HCT116 (cell line): ENCODE data around the gene SPESP1. TPM values are rescaled to one million over a fixed set of nuclear protein-coding genes. Genes with fewer than 3 reads are reported as not detected.

ENCODE experiments used
- ATAC-seq: fragments of 200-7000 bp; cut with Tn5 transposase; 2 replicates; pipeline ENCODE4 v1.9.1; 2020; ENCODE audit warnings: mild to moderate bottlenecking, moderate library complexity
- BruUV-seq: library from RNA; stranded (reverse); fragments of 400-500 nt; replicated peaks from 2 replicates; lab custom pipeline; 2021; lab: Mats Ljungman, UMichigan
- CTCF ChIA-PET: fragments of 300-600 bp; sonication (Branson Sonifier 250); formaldehyde crosslinking; loops from one replicate; lab custom pipeline; 2021; ENCODE audit warnings: antibody characterized with exemption; lab: Charles Lee
- POLR2A ChIA-PET: fragments of 300-600, 350-600 bp; sonication (Branson Sonifier 250); formaldehyde crosslinking; loops from one replicate; lab custom pipeline; 2021; ENCODE audit warnings: antibody characterized with exemption; lab: Charles Lee
- RAD21 ChIA-PET, 2 experiments: fragments of 300-600 bp; sonication (Branson Sonifier 250); formaldehyde crosslinking; loops; one replicate each; lab custom pipeline; 2023; ENCODE audit warnings: low total read pairs in 2 of 2; ENCODE audit not compliant: uncharacterized antibody in 2 of 2, unreplicated experiment in 2 of 2, low non-redundant PET in 1 of 2; lab: Charles Lee
- DNase-seq: peaks from one replicate; pipeline ENCODE4 v3.0.0-alpha.2; 2010; ENCODE audit warnings: low read depth, low spot score
- H2AFZ ChIP-seq: fragments of 200-600 bp; shearing (Covaris generic), sonication (generic); 2 replicates; pipeline ENCODE4 v1.6.1; 2017; ENCODE audit warnings: low read depth, mixed run types, mixed read lengths, antibody characterized with exemption, low read length; ENCODE audit not compliant: poor library complexity, severe bottlenecking
- H3K27ac ChIP-seq: 2 replicates; pipeline ENCODE4 v1.5.1; 2012; ENCODE audit warnings: low read depth, low read length
- H3K27me3 ChIP-seq: fragments of 200-600 bp; sonication (generic); 2 replicates; pipeline ENCODE4 v1.6.1; 2016; ENCODE audit warnings: mixed run types, low read length, mixed read lengths; ENCODE audit not compliant: insufficient read depth
- H3K36me3 ChIP-seq, 2 experiments: fragments of 200-500 bp in 1 of 2; fragments of 200-600 bp in 1 of 2; sonication (Bioruptor generic) in 1 of 2; sonication (generic) in 1 of 2; 2 replicates each; pipeline versions ENCODE4 v1.5.1 to v1.6.1; 2014 to 2016; ENCODE audit warnings: low read length in 2 of 2, inconsistent platforms in 1 of 2, mixed read lengths in 1 of 2, mixed run types in 1 of 2; ENCODE audit not compliant: insufficient read depth in 2 of 2, control insufficient read depth in 1 of 2
- H3K4me1 ChIP-seq, 2 experiments: fragments of 200-600 bp in 1 of 2; sonication (generic) in 1 of 2; 2 replicates each; pipeline versions ENCODE4 v1.5.1 to v1.6.1; 2012 to 2017; ENCODE audit warnings: low read length in 2 of 2, inconsistent platforms in 1 of 2, mild to moderate bottlenecking in 1 of 2, mixed read lengths in 1 of 2, mixed run types in 1 of 2, moderate library complexity in 1 of 2; ENCODE audit not compliant: insufficient read depth in 2 of 2, control insufficient read depth in 1 of 2
- H3K4me2 ChIP-seq: fragments of 200-600 bp; sonication (generic); 2 replicates; pipeline ENCODE4 v1.6.1; 2017; ENCODE audit warnings: mixed run types, low read length, mixed read lengths
- H3K4me3 ChIP-seq, 2 experiments: fragments of 200-600 bp in 1 of 2; sonication (generic) in 1 of 2; replicated peaks in 1 of 2; 2 replicates each; pipeline ENCODE4 v1.5.1; 2011 to 2016; ENCODE audit warnings: low read length in 2 of 2, control low read depth in 1 of 2, low read depth in 1 of 2, mild to moderate bottlenecking in 1 of 2, mixed read lengths in 1 of 2, mixed run types in 1 of 2
- H3K79me2 ChIP-seq: fragments of 200-600 bp; sonication (generic); 2 replicates; pipeline ENCODE4 v1.6.1; 2017; ENCODE audit warnings: mild to moderate bottlenecking, mixed run types, low read length, moderate library complexity, mixed read lengths; ENCODE audit not compliant: insufficient read depth
- H3K9ac ChIP-seq: fragments of 200-600 bp; sonication (generic); 2 replicates; pipeline ENCODE4 v1.6.1; 2016; ENCODE audit warnings: low read length, mixed read lengths
- H3K9me2 ChIP-seq: fragments of 200-600 bp; sonication (generic), shearing (Covaris generic); 2 replicates; pipeline ENCODE4 v1.6.1; 2017; ENCODE audit warnings: mixed run types, mild to moderate bottlenecking, moderate library complexity; ENCODE audit not compliant: insufficient read depth
- H3K9me3 ChIP-seq, 2 experiments: fragments of 200-500 bp in 1 of 2; fragments of 200-600 bp in 1 of 2; sonication (Bioruptor generic) in 1 of 2; sonication (generic) in 1 of 2; 2 replicates each; pipeline ENCODE4 v1.6.1; 2014 to 2017; ENCODE audit warnings: low read length in 2 of 2, mixed read lengths in 2 of 2, inconsistent platforms in 1 of 2, low read depth in 1 of 2, mild to moderate bottlenecking in 1 of 2, mixed run types in 1 of 2, moderate library complexity in 1 of 2; ENCODE audit not compliant: control insufficient read depth in 1 of 2, insufficient read depth in 1 of 2
- H4K20me1 ChIP-seq: fragments of 200-600 bp; sonication (generic), shearing (Covaris generic); 2 replicates; pipeline ENCODE4 v1.6.1; 2017; ENCODE audit warnings: mixed run types, mild to moderate bottlenecking, moderate library complexity; ENCODE audit not compliant: insufficient read depth
- CBX3 ChIP-seq: IDR thresholded peaks from 2 replicates; pipeline ENCODE4 v1.6.1; 2012; ENCODE audit warnings: low read depth
- CEBPB ChIP-seq: IDR thresholded peaks from 2 replicates; pipeline ENCODE4 v1.6.1; 2012; ENCODE audit warnings: low read depth
- ELF1 ChIP-seq: IDR thresholded peaks from 2 replicates; pipeline ENCODE4 v1.6.1; 2012; ENCODE audit warnings: low read depth, borderline replicate concordance
- EZH2 ChIP-seq: fragments of 200-600 bp; sonication (generic); IDR thresholded peaks from 2 replicates; pipeline ENCODE4 v1.6.1; 2017; ENCODE audit warnings: antibody characterized with exemption, mixed run types
- EZH2phosphoT487 ChIP-seq: fragments of 200-600 bp; IDR thresholded peaks from 2 replicates; pipeline ENCODE4 v1.6.1; 2018; ENCODE audit warnings: antibody characterized with exemption, borderline replicate concordance
- FOSL1 ChIP-seq: IDR thresholded peaks from 2 replicates; pipeline ENCODE4 v1.6.1; 2012; ENCODE audit warnings: low read depth
- JUND ChIP-seq: IDR thresholded peaks from 2 replicates; pipeline ENCODE4 v1.6.1; 2012
- POLR2A ChIP-seq: IDR thresholded peaks from 2 replicates; pipeline ENCODE4 v1.7.0; 2011; ENCODE audit warnings: borderline replicate concordance; ENCODE audit not compliant: insufficient read depth, insufficient read length; ENCODE audit errors: extremely low read depth
- POLR2AphosphoS5 ChIP-seq: IDR thresholded peaks from 2 replicates; pipeline ENCODE4 v1.6.1; 2011; ENCODE audit warnings: mild to moderate bottlenecking, low read depth, low read length, moderate library complexity
- RAD21 ChIP-seq: IDR thresholded peaks from 2 replicates; pipeline ENCODE4 v1.6.1; 2012; ENCODE audit warnings: low read depth, mild to moderate bottlenecking
- SIN3A ChIP-seq: IDR thresholded peaks from 2 replicates; pipeline ENCODE4 v1.6.1; 2012; ENCODE audit warnings: low read depth
- SP1 ChIP-seq: IDR thresholded peaks from 2 replicates; pipeline ENCODE4 v1.6.1; 2012; ENCODE audit warnings: low read depth
- TCF7L2 ChIP-seq: IDR thresholded peaks from 2 replicates; pipeline ENCODE4 v1.7.0; 2011; ENCODE audit warnings: borderline replicate concordance, inconsistent platforms; ENCODE audit not compliant: insufficient read depth, insufficient read length; ENCODE audit errors: extremely low read depth
- YY1 ChIP-seq: IDR thresholded peaks from 2 replicates; pipeline ENCODE4 v1.6.1; 2011; ENCODE audit warnings: low read length, low read depth, moderate library complexity, mild to moderate bottlenecking; ENCODE audit not compliant: insufficient replicate concordance; ENCODE audit errors: extremely low read depth
- ZFX ChIP-seq: fragments of 450-650 bp; IDR thresholded peaks from 2 replicates; pipeline ENCODE4 v1.6.1; 2017
- ZNF274 ChIP-seq: fragments of 200-500 bp; sonication (Bioruptor generic); IDR thresholded peaks from 2 replicates; pipeline ENCODE4 v1.6.1; 2014; ENCODE audit warnings: mild to moderate bottlenecking, low read depth, low read length, inconsistent platforms
- intact Hi-C: fragments of 100-400 bp; cut with micrococcal nuclease; formaldehyde crosslinking; loops from 2 replicates; pipeline ENCODE4 v1.10.0; 2022
- total RNA-seq: library from RNA; stranded (reverse); gene quantifications from one replicate; pipeline ENCODE4 v1.2.1, GENCODE V29; 2021; ENCODE audit not compliant: unreplicated experiment
- TF ChIP-seq, protein P1 (sequence below): IDR thresholded peaks from 2 replicates; pipeline ENCODE4 v1.6.1; 2012
- TF ChIP-seq, protein P2 (sequence below): IDR thresholded peaks from 2 replicates; pipeline ENCODE4 v1.6.1; 2012
- TF ChIP-seq, protein P3 (sequence below), 3 experiments: fragments of 200-600 bp in 1 of 3; sonication (generic) in 1 of 3; IDR thresholded peaks in 2 of 3; conservative IDR thresholded peaks in 1 of 3; 2 replicates each; pipeline ENCODE4 v1.5.1; 2012 to 2017; ENCODE audit warnings: low read depth in 2 of 3, low read length in 2 of 3, antibody characterized with exemption in 1 of 3, borderline replicate concordance in 1 of 3, control low read depth in 1 of 3, mild to moderate bottlenecking in 1 of 3, mixed read lengths in 1 of 3, mixed run types in 1 of 3, moderate library complexity in 1 of 3; ENCODE audit not compliant: insufficient read depth in 1 of 3

Gene SPESP1
- total RNA-seq, 1 experiment from 2014 or later = not detected

DNA sequence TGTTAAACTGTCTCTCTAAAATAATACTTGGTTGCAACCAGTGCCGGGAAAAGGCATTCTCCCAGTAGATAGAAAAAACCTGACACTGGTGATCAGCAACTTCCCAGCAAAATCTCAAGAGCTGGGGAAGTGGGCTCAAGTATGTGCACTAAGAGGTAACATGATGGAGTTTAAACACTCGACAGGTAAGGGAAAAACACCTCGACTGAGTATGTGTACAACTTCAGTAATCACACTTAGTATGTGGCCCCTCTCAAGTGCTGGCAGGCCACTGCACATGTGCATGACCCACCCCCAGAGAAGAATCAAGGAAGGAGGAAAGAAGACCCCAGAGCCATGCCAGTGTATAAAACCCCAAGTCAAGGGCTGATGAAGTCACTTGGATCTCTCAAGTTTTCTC lies 27.4 kb downstream of the SPESP1 start:
- Histone ChIP-seq H3K36me3 (no peaks in the 10 kb centered on the region), H3K27me3 (no peaks in the 10 kb centered on the region), H3K9me3 (no peaks in the 10 kb centered on the region), H3K4me3 (no peak overlapping the region), H3K9ac (no peak overlapping the region), H3K79me2 (no peaks in the 10 kb centered on the region), H4K20me1 (no peaks in the 10 kb centered on the region), H2AFZ (no peak overlapping the region), H3K9me2 (no peaks in the 10 kb centered on the region; the same call in 1 of the 2 replicates), H3K4me2 (no peak overlapping the region), H3K4me1 (no peaks in the 10 kb centered on the region), H3K27ac (no peak overlapping the region)
- intact Hi-C loops = no loop called here
- ATAC-seq = no peak
- no peak for DNase-seq
- POLR2A ChIA-PET = no interaction called here
- RAD21 ChIA-PET = no interaction called here
- CTCF ChIA-PET = no interaction called here
- TF ChIP-seq, protein P1, sequence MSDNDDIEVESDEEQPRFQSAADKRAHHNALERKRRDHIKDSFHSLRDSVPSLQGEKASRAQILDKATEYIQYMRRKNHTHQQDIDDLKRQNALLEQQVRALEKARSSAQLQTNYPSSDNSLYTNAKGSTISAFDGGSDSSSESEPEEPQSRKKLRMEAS = no peak
- no peak for TF ChIP-seq EZH2
- TF ChIP-seq CBX3 = no peak
- TF ChIP-seq TCF7L2 = no peak
- no peak for TF ChIP-seq EZH2phosphoT487
- no peak for TF ChIP-seq POLR2A
- TF ChIP-seq SIN3A = no peak
- TF ChIP-seq ZFX = no peak
- TF ChIP-seq, protein P2, sequence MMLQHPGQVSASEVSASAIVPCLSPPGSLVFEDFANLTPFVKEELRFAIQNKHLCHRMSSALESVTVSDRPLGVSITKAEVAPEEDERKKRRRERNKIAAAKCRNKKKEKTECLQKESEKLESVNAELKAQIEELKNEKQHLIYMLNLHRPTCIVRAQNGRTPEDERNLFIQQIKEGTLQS = no peak
- TF ChIP-seq CEBPB = no peak
- no peak for TF ChIP-seq RAD21
- no TSS peak for BruUV-seq

DNA sequence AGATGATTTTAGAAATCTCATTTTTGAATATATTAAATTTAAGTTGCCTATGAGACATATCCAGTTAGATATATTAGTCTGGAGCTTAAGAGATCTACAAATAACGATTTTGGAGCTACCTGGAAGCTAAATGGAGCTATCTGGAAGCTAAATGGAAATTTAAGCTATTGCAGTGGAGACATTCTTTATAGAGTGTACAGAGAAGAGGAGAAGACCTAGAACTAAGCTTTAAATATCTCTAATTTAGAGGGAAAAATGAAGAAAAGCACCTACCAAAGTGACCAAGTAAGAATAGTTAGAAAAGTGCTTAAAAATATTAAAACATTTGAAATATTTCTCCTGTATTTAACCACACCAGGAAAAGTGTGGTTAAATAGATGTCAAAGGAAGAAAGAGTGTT lies 28.3 kb downstream of the SPESP1 start:
- DNase-seq (no peak), ATAC-seq (no peak)
- Histone ChIP-seq H4K20me1 (no peaks in the 10 kb centered on the region), H3K79me2 (no peaks in the 10 kb centered on the region), H3K27ac (no peak overlapping the region), H3K9me2 (no peaks in the 10 kb centered on the region; the same call in 1 of the 2 replicates), H3K27me3 (no peaks in the 10 kb centered on the region), H3K36me3 (no peaks in the 10 kb centered on the region), H3K4me2 (no peak overlapping the region), H3K9ac (no peak overlapping the region), H3K4me3 (no peak overlapping the region), H3K4me1 (no peaks in the 10 kb centered on the region), H3K9me3 (no peaks in the 10 kb centered on the region), H2AFZ (no peak overlapping the region)
- ChIA-PET RAD21 (no interaction called here), POLR2A (no interaction called here), CTCF (no interaction called here)
- intact Hi-C loops = no loop called here
- no TSS peak for BruUV-seq
- TF ChIP-seq RAD21 = no peak
- TF ChIP-seq POLR2A = no peak
- TF ChIP-seq, protein P1 = no peak
- TF ChIP-seq, protein P3, sequence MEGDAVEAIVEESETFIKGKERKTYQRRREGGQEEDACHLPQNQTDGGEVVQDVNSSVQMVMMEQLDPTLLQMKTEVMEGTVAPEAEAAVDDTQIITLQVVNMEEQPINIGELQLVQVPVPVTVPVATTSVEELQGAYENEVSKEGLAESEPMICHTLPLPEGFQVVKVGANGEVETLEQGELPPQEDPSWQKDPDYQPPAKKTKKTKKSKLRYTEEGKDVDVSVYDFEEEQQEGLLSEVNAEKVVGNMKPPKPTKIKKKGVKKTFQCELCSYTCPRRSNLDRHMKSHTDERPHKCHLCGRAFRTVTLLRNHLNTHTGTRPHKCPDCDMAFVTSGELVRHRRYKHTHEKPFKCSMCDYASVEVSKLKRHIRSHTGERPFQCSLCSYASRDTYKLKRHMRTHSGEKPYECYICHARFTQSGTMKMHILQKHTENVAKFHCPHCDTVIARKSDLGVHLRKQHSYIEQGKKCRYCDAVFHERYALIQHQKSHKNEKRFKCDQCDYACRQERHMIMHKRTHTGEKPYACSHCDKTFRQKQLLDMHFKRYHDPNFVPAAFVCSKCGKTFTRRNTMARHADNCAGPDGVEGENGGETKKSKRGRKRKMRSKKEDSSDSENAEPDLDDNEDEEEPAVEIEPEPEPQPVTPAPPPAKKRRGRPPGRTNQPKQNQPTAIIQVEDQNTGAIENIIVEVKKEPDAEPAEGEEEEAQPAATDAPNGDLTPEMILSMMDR (IDR thresholded peaks at IDR 0.05 in 2 of 3, conservative IDR thresholded peaks at IDR 0.05 in 1 of 3; ENCODE audit: borderline replicate concordance in 1 of 3, insufficient read depth in 1 of 3, low read depth in 2 of 3, low read length in 2 of 3) = no peak
- TF ChIP-seq JUND = no peak
- TF ChIP-seq ZNF274 = no peak
- no peak for TF ChIP-seq POLR2AphosphoS5
- TF ChIP-seq ZFX = no peak
- no peak for TF ChIP-seq ELF1
- no peak for TF ChIP-seq CBX3
- no peak for TF ChIP-seq FOSL1
- no peak for TF ChIP-seq SIN3A
- TF ChIP-seq, protein P2 = no peak
- TF ChIP-seq EZH2phosphoT487 = no peak
- TF ChIP-seq SP1 = no peak
- TF ChIP-seq CEBPB = no peak
- no peak for TF ChIP-seq YY1
